GM19351 (cell line): ENCODE measurements around the gene HSD17B2.
"Not testable (repeated sequence)": the region's sequence is repeated elsewhere in the genome, so short reads cannot be mapped to it uniquely, and the experiment has no call there.

Experiments used
- ATAC-seq: cut with Tn5 transposase; IDR thresholded peaks from one replicate; pipeline ENCODE4 v1.9.1; 2021; ENCODE audit warnings: mild to moderate bottlenecking, moderate library complexity; ENCODE audit not compliant: unreplicated experiment

HSD17B2 gene

DNA sequence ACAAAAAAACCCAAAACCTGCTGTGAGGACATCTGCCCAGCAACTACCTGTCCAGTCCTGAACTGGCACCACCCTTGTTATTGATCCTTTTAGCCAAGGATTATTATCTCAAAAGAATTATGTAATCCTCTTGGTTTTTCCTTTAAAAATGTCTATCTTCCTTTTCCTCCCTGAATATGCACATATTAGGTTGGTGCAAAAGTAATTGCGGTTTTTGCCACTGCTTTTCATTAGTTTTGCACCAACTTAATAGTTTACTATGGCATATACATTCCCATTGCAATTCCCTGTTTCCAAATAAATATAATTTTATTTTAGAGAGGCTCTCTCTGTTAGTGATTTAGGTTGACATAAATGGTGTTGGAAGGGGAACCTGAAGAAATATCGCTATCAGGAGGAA is 83.7 kb downstream of the HSD17B2 start:
- ATAC-seq, result no peak

DNA sequence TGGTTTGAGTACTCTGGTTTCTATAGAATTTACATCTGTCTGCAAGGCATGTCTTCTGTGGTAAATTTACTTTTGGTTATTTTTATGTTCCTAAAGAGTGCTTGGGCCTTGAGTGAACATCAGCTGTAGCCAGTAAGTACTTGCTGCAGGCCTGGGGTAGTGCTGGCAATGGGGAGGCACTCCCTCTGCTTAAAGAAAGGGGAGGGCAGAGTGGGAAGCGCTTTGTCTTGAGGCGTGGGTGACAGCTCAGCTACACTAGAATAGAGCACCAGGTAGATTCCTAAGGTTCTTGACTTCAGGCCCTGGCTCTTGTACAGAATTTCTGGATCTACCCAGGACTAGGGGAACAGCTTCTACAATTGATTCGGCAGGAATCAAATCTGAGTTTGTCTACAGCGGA is 84.4 kb downstream of the HSD17B2 start:
- ATAC-seq, result no peak

DNA sequence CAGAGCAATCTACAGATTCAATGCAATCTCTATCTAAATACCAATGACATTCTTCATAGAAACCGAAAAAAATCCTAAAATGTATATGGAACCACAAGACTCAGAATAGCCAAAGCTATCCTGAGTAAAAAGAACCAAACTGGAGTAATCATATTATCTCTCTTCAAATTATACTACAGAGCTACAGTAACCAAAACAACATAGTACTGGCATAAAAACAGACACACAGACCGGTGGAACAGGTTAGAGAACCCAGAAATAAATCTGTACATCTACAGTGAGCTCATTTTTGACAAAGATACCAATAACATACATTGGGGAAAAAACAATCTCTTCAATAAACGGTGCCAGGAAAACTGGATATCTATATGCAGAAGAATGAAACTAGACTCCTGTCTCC is 89.6 kb downstream of the HSD17B2 start:
- no peak for ATAC-seq

DNA sequence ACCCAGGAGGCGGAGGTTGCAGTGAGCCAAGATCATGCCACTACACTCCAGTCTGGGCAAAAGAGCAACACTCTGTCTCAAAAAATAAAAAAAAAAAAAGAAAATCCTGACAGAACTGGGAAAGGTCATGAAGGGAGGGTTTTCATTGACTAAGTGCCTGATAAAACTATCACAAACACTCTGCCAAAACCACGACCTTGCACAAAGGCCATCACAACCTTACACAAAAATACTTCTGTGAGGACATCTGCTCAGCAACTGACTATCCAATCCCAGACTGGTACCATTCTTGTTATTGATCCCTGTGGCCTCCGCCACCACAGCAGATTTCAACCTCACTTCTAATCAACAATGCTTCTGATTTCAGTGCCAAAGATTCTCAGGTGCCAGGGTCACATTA is 94.8 kb downstream of the HSD17B2 start:
- ATAC-seq, result no peak

DNA sequence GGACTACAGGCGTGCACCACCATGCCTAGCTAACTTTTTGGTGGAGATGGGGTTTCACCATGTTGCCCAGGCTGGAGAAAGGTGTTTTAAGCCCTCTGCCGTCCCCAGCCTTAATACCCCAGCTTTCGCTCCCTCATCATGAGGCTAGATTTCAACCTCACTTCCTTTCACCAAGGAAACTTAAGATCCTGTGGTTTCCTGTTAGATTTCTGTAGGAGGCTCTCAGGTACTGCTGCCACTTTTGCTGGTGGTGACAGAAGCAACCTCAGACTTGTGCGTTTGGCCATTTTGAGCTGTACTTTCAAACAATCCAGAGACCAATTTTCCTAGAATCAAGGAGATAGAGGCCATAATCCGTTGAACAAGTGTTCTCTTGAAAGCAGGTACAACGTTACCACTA is 98.7 kb downstream of the HSD17B2 start:
- ATAC-seq, result no peak

DNA sequence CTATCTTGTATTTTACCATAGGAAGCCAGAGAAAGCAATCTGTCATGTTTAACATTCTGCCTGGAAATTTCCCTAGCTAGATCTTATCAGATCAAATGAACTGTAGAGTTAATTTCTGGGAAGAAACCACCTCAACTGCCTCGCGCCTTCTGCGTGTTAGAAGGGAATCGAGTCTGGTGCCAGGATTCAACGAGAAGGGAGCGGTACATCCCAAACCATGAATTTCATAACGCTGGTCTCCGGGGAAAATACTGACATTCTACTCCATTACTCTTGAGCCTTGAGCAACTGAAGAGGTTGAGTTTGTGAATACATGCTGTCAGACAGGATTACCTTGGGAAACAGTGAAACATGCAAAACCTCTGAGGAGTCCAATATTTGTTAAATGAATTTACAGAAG is 99.8 kb downstream of the HSD17B2 start:
- ATAC-seq, result no peak

DNA sequence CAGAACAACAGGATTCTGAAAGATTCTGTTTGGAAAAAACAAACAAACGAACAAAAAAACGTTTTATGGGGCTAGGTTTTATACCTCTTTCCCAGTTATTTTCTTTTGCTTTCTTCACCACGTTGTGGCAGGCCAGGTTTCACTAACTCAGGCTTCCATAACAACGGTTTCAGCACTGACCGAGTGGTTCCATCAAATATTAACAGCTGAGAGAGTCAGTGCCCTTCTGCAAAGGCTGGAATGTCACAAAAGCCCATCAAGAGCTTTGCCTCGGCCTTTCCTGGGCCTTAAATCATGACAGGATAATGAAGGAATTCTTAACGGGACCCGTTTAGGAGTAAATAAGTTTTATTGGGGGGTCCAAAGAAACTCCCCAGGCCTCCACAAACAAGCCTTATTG is 100.8 kb downstream of the HSD17B2 start:
- no peak for ATAC-seq

DNA sequence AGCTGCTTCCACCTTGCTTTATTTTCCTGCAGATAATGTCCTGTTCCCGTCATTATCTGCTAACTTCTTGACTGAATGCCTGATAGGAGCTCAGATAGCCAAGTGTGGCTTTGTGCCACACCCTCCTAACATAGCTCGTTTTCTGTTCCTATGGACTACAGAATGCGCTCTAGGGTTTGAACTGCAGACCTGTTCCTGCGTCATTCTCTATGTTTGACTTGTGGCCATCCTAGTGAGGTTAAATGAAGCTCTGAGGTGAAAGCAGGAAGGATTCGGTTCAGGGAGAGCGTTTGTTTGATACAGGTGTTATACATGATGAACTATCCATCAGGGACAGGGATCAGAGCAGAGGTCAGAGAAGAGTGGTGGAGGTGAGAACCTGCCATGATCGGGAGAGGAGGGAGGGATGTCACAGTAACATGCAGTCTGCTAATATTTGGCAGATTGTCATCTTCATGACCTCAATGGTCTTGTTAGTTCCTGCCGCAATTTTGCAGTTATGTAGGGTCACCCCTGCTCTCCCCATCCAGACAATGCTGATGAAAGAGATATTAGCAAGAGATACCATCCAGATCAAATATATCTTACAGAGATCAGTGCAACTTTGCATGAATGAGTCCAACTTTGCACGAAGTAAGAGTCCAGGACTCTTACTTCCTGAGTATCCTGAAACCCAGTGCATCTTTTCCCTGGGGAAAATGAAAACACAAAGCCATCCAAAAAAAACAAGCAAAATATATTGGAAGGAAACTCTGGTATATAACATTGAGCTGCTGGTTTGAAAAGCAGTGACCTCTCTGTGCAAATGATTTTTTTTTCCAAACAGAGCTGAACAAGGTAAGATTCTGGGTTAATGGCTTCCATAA is 102.1 kb downstream of the HSD17B2 start:
- no peak for ATAC-seq

DNA sequence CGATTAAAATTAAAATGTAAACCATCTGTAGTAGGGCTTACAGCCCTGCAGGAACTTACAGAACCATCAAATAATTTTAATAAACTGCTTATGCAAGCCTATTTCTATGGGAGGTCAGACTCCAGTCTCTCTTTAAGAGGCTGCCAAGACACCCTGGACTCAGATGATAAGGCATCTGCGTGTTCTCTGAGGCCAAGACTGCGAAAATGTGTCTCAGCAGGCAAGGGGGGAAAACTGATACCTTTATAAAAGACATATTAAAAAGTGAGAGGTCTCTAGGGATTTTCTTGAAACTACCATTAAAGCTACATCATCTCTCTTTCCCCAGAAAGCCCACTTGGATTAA is 102.7 kb downstream of the HSD17B2 start:
- ATAC-seq, result no peak

DNA sequence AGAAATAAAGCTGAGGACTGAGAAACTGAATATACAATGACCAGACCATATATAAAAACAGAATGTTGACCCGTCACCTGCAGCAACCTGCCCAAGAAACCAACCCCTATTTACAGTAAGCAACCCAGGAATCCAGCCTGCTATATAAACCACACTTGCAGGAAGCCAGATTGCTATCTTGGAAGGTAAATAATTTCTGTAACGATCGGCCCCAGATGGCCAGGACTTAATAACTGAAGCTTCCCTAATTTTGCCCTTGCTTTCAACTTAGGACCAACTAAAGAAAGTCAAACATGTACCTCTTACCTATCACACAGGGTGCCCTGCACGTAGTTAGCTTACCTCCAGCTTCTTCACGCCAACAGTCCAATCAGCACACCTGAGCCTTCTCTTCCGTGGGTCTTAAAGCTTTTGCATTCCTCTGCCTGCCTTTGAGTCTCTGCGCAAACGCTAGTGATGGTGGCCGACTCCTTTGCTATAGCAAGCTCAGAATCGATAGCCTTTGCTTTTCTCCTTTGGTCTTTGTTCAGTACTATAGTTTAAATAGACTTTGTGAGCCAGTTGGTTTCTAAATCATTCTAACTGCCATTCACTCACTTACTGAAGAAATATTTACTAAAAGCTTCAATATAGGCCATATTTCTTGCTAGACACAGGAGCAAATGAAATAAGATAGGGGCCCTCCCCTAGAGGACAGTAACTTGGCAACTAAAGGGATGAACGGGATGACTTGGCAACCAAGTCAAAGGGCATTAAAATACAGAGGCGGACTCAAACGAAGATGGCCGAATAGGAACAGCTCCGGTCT is 103.6 kb downstream of the HSD17B2 start:
- ATAC-seq, result no peak

DNA sequence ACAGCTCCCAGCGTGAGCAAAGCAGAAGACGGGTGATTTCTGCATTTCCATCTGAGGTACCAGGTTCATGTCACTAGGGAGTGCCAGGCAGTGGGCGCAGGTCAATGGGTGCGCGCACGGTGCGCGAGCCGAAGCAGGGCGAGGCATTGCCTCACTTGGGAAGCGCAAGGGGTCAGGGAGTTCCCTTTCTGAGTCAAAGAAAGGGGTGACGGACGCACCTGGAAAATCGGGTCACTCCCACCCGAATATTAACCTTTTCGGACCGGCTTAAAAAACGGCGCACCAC is 104.2 kb downstream of the HSD17B2 start:
- ATAC-seq, result not testable (repeated sequence)

DNA sequence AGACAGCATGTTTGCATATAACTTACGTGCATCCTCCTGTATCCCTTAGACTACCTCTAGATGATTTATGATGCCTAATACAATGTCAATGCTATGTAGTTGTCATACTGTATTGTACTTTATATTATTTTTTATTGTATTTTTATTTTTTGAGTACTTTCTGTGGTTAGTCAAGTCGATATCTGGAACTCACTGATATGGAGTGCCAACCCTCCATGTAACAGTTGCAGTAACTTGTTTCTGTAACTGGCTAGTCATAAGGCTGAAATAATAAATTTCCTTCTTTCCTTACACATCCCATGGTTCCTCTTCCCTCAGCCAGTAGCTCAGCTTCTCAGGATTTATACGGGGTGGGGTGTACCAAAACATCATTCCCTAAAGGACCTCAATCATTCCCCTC is 111.5 kb downstream of the HSD17B2 start:
- no peak for ATAC-seq

DNA sequence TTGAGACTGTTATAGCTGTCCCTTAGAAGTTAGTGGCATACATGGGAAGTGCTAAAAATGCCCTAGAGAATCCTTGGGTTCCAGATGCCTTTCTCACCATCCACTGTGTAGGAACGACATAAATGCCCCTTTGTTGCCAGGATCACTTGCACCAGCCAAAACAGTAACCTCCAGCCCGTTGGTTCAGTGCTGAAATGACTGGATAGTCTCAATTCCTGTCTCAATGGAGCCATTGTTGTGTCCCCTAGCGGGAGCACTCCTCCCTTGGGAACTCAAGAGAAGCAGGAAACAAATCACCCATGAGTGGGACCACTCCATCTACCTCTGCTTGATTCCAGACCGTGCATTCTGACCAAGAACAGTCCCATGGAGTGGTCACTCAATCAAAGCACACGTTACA is 111.9 kb downstream of the HSD17B2 start:
- ATAC-seq, result no peak

DNA sequence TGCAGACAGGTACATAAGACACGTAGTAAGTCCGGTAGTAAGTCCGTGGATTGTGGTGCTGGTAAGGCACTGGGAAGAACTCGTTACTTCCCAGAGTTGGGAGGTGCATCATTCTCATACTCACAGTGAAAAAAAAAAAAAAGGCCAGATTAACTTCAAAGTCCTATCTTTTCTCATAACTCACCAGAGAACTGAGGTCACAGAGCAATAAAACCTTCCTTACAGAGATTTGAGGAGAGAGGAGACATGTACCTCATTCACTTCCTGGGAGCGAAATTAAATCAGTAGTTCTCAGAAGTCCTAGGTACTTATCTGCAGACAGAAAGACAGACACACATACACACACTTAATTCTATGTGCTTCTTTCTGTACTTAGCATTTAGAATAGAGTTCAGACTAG is 112.5 kb downstream of the HSD17B2 start:
- no peak for ATAC-seq
